Stimulated activated CD4-positive, alpha-beta T cell treated with anti-CD3 and anti-CD28 coated beads, Interleukin-1b, Interleukin-23, amount 100 ng/mL, for 1 hour (primary cell): ENCODE measurements around the gene B4GALNT1.
"Not testable (repeated sequence)": the region's sequence is repeated elsewhere in the genome, so short reads cannot be mapped to it uniquely, and the experiment has no call there.

Experiments
- DNase-seq, 2 donors: peaks; one replicate each; pipeline ENCODE4 v3.0.0-alpha.2; 2020; ENCODE audit warnings: low read depth in 2 of 2

The B4GALNT1 gene

GRCh38 chr12:57637364-57637763, 4.4 kb upstream of the B4GALNT1 start:
- no peak for DNase-seq

- DNase-seq: not testable (repeated sequence)
Observed at GRCh38 chr12:57636731-57637130, 3.7 kb upstream of the B4GALNT1 start.

- no peak for DNase-seq
Observed at GRCh38 chr12:57632073-57632957, 686 bp downstream of the B4GALNT1 start.

GRCh38 chr12:57631566-57632072, 1.4 kb downstream of the B4GALNT1 start:
- DNase-seq: no peak

GRCh38 chr12:57630891-57631433, 2.0 kb downstream of the B4GALNT1 start:
- DNase-seq: no peak

- no peak for DNase-seq
Observed at GRCh38 chr12:57629897-57630471, 3.0 kb downstream of the B4GALNT1 start.

- no peak for DNase-seq
Observed at GRCh38 chr12:57628280-57629191, 4.5 kb downstream of the B4GALNT1 start.

GRCh38 chr12:57627501-57628279, 5.3 kb downstream of the B4GALNT1 start:
- DNase-seq: no peak

- no peak for DNase-seq
Observed at GRCh38 chr12:57626921-57627445, 6.0 kb downstream of the B4GALNT1 start.

GRCh38 chr12:57626111-57626920, 6.7 kb downstream of the B4GALNT1 start:
- no peak for DNase-seq

- no peak for DNase-seq
Observed at GRCh38 chr12:57625261-57626032, 7.6 kb downstream of the B4GALNT1 start.

- no peak for DNase-seq
Observed at GRCh38 chr12:57624441-57625220, 8.4 kb downstream of the B4GALNT1 start.

- no peak for DNase-seq
Observed at GRCh38 chr12:57623811-57624390, 9.1 kb downstream of the B4GALNT1 start.

GRCh38 chr12:57623385-57623784, 9.6 kb downstream of the B4GALNT1 start:
- no peak for DNase-seq

GRCh38 chr12:57622293-57623245, 10.4 kb downstream of the B4GALNT1 start:
- DNase-seq: no peak

- DNase-seq: peak in 1 of 2 donors; percentile 50
Observed at GRCh38 chr12:57621497-57622292, 11.3 kb downstream of the B4GALNT1 start.
